ENCODE results near the gene TRIP10. TPM values are rescaled to one million over a fixed set of nuclear protein-coding genes. Genes with fewer than 3 reads are reported as not detected.
A peak's percentile ranks its signal among the peaks of the same experiment; 100 is the strongest.
"Not testable (repeated sequence)": the region's sequence is repeated elsewhere in the genome, so short reads cannot be mapped to it uniquely, and the experiment has no call there.

The TRIP10 gene
- 63.7 and 65.7 TPM in 2 replicates for total RNA-seq (2014; rRNA removed; shearing (Covaris generic))

GRCh38 chr19:6739390-6739882 lies at the start of gene TRIP10:
Gene TRIP10, plus strand, starts transcription at chr19:6739680. Its CDS starts 82 bp downstream, at chr19:6739762.
- DNase-seq (ENCODE audit: low spot score) = peak; percentile 70

GRCh38 chr19:6690160-6690885 lies 49.2 kb upstream of the TRIP10 start:
- no peak for DNase-seq (ENCODE audit: low spot score)

DNA sequence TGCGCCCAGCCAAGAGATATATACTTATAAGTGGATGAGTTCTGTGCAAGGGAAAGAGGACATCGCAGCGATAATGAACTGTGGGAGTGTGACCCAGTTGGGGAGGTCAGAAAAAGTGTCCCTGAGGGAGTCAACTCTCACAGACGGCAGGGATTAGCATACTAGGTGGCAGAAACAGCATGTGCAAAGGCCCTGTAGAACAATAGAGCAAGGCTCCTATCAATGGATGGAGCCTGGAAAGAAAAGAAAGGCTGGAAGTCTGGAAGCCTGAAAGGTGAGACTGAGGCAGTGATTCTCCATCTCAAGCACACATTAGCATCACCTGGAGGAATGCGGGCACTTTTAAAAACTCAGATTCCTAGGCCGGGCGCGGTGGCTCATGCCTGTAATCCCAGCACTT lies 48.1 kb upstream of the TRIP10 start:
- DNase-seq (ENCODE audit: low spot score) = no peak

- no peak for DNase-seq (ENCODE audit: low spot score)
Measured at GRCh38 chr19:6692027-6692426, 47.5 kb upstream of the TRIP10 start.

DNA sequence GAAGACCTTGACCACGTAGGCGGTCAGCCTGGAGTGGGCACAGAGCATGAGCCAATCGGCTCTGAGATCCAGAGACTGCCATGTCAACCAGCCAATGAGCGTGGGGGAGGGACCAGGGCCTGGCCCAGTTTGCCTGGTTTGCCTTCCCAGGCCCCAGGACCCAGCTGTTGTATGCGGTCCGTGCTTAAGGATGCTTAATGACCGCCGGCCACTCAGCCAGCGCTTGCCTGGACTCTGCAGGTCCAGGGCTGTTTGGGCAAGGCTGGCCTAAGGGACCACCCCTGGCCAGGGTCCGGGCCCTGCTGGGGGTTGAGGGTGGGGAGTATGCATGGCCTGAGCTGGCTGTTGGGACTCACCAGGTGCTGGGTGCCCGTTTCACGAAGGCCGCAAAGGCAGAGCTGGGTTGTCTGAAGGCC lies 46.4 kb upstream of the TRIP10 start:
- DNase-seq (ENCODE audit: low spot score) = no peak

DNA sequence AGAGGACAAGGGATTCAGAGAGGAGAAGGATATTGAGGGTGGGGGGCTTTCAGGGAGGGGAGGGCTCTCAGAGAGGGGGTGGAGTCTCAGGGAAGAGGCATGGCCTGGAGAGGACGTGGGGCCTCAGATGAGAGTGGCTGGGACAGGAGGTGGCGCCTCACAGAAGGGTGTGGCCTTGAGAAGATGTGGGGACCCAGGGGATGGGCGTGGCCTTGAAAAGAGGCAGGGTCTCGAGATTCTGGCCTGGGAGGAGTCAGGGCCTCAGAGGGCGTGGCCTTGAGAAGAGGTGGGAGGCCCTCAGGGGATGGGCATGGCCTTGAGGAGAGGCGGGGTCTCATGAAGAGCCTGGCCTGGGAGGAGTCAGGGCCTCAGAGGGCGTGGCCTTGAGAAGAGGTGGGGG lies 45.8 kb upstream of the TRIP10 start:
- no peak for DNase-seq (ENCODE audit: low spot score)

GRCh38 chr19:6694147-6694815 lies 45.2 kb upstream of the TRIP10 start:
- DNase-seq (ENCODE audit: low spot score) = no peak

DNA sequence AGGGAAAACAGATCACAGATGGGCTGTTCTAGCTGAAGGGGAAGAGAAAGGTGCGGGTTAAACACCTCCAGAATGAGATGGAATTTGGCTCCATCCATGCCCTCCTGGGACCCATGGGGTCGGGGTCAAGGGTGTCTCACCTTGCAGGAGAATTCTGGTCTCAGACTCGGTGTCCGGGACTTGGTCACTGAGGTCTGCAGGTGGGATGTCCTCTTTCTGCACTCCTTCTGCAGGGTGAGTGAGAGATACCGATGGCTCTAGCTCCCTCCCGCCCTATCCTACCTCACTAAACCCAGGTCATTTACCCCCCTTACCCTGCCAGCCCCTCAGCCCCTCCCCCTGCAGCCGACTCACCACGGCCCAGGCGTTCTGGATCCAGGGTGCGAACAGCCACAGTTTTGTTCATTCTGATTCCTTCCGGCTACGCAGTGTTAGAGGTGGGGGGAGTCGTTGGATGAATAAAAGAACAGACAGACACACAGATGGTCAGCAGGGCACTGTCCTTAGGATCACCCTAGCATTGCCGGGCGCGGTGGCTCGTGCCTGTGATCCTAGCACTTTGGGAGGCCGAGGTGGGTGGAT lies 43.1 kb upstream of the TRIP10 start:
- no peak for DNase-seq (ENCODE audit: low spot score)

DNA sequence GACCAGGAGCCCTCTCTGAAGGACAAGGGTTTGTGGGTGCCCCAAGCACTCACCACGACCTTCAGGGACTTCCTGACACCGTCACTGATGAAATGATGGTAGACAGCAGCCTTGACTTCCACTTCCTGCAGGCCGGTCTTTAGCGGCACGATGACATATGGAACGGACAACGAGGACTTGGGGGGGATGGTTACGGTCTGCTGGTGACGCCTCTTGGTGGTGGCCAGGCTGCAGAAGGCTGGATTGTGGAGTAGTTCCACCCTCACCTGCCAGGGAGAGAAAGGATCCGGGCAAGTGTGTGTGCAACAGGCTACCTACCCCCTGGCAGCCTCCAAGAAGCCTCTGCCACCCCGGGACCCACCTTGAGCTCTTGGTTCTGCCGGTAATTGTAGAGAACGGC lies 42.2 kb upstream of the TRIP10 start:
- DNase-seq (ENCODE audit: low spot score) = no peak

DNA sequence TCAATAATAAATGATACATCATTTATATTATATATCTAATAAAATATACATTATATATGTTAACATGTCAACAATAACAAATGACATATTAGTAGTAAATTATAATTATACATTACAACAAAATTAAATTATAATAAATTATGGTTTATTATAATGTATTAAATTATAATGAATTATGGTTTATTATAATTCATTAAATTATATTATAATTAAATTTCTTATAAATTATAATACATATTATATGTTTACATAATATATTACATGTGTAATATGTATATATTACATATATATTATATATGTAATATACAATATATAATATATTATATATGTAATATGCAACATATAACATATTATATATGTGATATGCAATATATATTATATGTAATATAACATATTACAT lies 39.5 kb upstream of the TRIP10 start:
- DNase-seq (ENCODE audit: low spot score) = no peak

DNA sequence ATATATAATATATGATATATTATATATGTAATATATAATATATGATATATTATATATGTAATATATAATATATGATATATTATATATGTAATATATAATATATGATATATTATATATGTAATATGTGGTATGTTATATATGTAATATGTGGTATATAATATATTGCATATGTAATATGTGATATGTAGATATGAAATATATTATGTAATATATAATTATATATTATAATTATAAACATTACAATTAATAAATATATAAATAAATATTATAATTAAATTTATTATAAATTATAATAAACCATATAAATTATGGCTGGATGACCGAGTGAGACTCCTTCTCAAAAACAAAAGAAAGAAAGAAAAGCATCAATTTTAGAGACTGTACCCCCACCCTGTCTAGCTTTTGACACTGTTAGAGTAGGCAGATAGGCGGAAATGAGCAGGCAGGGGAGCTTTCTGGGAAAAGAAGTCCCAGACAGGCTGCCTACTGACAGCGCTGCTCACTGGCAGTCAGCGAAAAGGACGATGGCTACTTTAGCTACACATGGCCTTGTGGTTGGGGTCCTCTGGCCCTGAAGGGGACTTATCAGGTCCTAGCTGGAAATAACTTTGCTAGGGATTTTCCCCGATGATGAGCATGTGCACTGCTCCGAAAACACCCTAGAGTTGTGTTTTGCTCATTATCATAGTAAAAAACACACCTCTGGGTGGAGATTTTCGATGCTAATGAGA lies 38.7 kb upstream of the TRIP10 start:
- no peak for DNase-seq (ENCODE audit: low spot score)

DNA sequence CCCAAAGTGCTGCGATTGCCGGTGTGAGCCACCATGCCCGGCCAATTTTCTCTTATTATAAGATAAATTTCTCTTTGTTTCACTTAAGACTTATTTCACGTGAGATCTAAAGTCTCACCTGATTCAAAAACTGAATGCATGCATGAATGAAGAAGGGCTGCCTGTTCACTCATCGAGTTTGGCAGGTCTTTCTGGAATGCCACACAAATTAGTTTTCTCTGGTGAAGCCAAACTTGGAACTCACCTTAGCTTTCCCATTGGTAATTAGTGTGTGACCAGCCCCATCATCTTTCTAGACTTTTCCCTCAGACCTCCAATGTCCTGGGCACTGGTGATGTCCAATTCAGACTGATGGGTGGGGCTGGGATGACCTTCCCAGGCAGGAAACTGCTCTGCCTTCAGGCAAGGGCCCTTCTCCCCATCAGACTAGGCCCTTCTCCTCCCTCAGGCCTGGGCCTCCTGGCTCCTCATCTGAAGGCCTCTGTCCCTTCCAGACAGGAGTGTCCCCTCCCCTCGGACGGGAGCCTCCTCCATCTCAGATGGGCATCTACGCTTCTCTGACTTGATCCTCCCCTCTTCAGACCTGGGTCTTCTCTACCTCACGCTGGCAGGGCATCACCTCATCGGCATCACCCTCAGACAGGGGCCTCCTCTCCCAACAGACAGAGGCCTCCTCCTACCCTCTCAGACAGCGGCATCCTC lies 33.4 kb upstream of the TRIP10 start:
- DNase-seq (ENCODE audit: low spot score) = no peak

DNA sequence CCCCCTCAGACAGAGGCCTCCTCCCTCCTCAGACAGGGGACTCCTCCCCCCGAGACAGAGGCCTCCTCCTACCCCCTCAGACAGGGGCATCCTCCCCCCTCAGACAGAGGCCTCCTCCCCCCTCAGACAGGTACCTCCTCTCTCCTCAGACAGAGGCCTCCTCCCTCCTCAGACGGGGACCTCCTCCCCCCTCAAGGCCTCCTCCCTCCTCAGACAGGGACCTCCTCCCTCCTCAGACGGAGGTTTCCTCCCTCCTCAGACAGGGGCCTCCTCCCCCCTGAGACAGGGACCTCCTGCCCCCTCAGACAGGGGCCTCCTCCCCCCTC lies 32.9 kb upstream of the TRIP10 start:
- DNase-seq (ENCODE audit: low spot score) = no peak

DNA sequence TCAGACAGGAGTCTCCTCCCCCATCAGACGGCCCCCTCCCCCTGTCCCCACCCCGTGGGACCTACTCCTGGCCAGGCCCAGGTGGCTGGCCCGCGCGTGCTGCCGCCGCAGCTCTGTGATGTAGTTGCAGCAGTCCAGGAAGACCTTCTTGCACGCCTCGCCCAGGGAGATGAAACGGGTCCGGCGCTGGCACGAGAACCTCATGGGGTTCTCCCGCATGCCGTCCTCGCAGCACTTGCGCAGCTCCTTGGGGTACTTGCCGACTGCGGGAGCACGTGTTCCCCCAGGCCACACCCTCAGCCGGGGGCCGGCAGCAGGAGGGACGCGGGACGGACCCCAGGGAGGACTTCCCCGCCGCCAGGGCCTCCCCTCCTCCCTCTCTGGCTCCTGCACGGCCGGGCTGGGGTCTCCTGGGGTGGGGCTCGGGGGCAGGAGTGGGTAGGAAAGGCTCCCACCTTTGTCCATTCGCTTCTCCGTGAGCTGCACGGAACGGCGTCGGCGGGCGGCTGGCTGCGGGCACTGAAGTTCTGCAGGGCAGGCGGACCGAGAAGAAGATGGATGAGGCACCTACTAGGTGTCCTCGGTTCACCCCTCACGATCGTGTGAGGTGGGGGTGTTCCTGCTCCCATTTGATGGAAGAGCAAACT lies 32.3 kb upstream of the TRIP10 start:
- no peak for DNase-seq (ENCODE audit: low spot score)

DNA sequence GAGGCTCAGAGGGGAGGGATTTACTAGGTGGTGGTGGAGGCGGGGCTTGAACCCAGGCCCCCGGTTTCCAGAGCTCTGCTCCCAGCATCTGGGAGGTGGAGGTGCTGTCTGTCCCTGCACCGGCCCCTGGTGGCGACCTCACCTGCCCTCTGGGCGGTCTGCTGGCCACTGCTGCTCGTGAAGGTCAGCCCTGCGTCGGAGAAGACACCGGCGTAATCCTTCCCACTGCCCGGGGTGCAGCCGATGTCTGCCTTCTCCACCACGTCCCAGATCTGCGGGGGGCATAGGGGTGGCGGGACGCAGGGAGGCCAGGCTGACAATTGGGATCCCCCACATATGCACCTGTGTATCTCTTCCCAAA lies 31.8 kb upstream of the TRIP10 start:
- DNase-seq (ENCODE audit: low spot score) = no peak

GRCh38 chr19:6708346-6708745 lies 31.1 kb upstream of the TRIP10 start:
- no peak for DNase-seq (ENCODE audit: low spot score)

- not testable (repeated sequence) for DNase-seq (ENCODE audit: low spot score)
Measured at GRCh38 chr19:6708913-6709312, 30.6 kb upstream of the TRIP10 start.

GRCh38 chr19:6709549-6709948 lies 29.9 kb upstream of the TRIP10 start:
- no peak for DNase-seq (ENCODE audit: low spot score)

GRCh38 chr19:6710273-6711077 lies 29.0 kb upstream of the TRIP10 start:
- DNase-seq (ENCODE audit: low spot score) = no peak

- no peak for DNase-seq (ENCODE audit: low spot score)
Measured at GRCh38 chr19:6711078-6711361, 28.5 kb upstream of the TRIP10 start.

GRCh38 chr19:6711605-6712004 lies 27.9 kb upstream of the TRIP10 start:
- DNase-seq (ENCODE audit: low spot score) = no peak
